WTC11 (cell line): ENCODE measurements around the gene BAIAP2L2. TPM values are rescaled to one million over a fixed set of nuclear protein-coding genes. Genes with fewer than 3 reads are reported as not detected.

ENCODE experiments used
- ATAC-seq: fragments of 200-7000 bp; cut with Tn5 transposase; 2 replicates; pipeline ENCODE4 v1.10.0; 2021; ENCODE audit warnings: mild to moderate bottlenecking, moderate library complexity
- CTCF ChIA-PET: fragments of 300-600 bp; sonication (Branson Sonifier 250); formaldehyde crosslinking; loops from one replicate; lab custom pipeline; 2021; ENCODE audit warnings: antibody characterized with exemption; lab: Charles Lee
- POLR2A ChIA-PET: fragments of 350-600 bp; sonication (Branson Sonifier 250); formaldehyde crosslinking; loops from one replicate; lab custom pipeline; 2021; ENCODE audit warnings: antibody characterized with exemption; lab: Charles Lee
- DNase-seq: peaks from one replicate; pipeline ENCODE4 v3.0.0; 2021; ENCODE audit warnings: low spot score
- H3K27ac Mint-ChIP-seq: 2 replicates; pipeline ENCODE4 v1.8.0; 2021; ENCODE audit warnings: mixed read lengths
- H3K27me3 Mint-ChIP-seq: 2 replicates; pipeline ENCODE4 v1.8.0; 2021; ENCODE audit warnings: low read depth, mild to moderate bottlenecking, moderate library complexity, mixed read lengths
- H3K36me3 Mint-ChIP-seq: 2 replicates; pipeline ENCODE4 v1.8.0; 2021; ENCODE audit warnings: mixed read lengths
- H3K4me1 Mint-ChIP-seq: 2 replicates; pipeline ENCODE4 v1.8.0; 2022; ENCODE audit warnings: mixed read lengths
- H3K4me3 Mint-ChIP-seq: 2 replicates; pipeline ENCODE4 v1.8.0; 2021; ENCODE audit warnings: mild to moderate bottlenecking, moderate library complexity, mixed read lengths
- H3K9me3 Mint-ChIP-seq: 2 replicates; pipeline ENCODE4 v1.8.0; 2021; ENCODE audit warnings: mixed read lengths
- EMX1 ChIP-seq: fragments of 250-450 bp; sonication (Bioruptor Pico); IDR thresholded peaks from 2 replicates; pipeline ENCODE4 v1.8.0; 2021; ENCODE audit warnings: mild to moderate bottlenecking
- ESRRA ChIP-seq: sonication (generic); formaldehyde crosslinking; IDR thresholded peaks from 2 replicates; pipeline ENCODE4 v1.8.1; 2022; ENCODE audit warnings: mild to moderate bottlenecking, missing genetic modification reagents, borderline replicate concordance
- GRHL2 ChIP-seq: fragments of 250-450 bp; sonication (Bioruptor Pico); IDR thresholded peaks from 2 replicates; pipeline ENCODE4 v1.8.0; 2022; ENCODE audit warnings: mild to moderate bottlenecking, moderate library complexity; ENCODE audit not compliant: insufficient replicate concordance, severe bottlenecking
- IRF2 ChIP-seq: sonication (generic); formaldehyde crosslinking; IDR thresholded peaks from 2 replicates; pipeline ENCODE4 v1.8.0; 2022; ENCODE audit warnings: low read depth, missing genetic modification reagents, borderline replicate concordance
- KAT7 ChIP-seq: sonication (generic); formaldehyde crosslinking; IDR thresholded peaks from 2 replicates; pipeline ENCODE4 v1.8.1; 2023; ENCODE audit warnings: missing genetic modification reagents, mild to moderate bottlenecking, borderline replicate concordance
- MXD4 ChIP-seq: fragments of 250-450 bp; sonication (Bioruptor Pico); IDR thresholded peaks from 2 replicates; pipeline ENCODE4 v1.8.0; 2021; ENCODE audit warnings: mild to moderate bottlenecking, moderate library complexity, borderline replicate concordance
- NFATC4 ChIP-seq: fragments of 250-450 bp; sonication (Bioruptor Pico); IDR thresholded peaks from 2 replicates; pipeline ENCODE4 v1.9.0; 2021; ENCODE audit warnings: mild to moderate bottlenecking
- TEAD1 ChIP-seq: sonication (generic); formaldehyde crosslinking; IDR thresholded peaks from 2 replicates; pipeline ENCODE4 v1.8.0; 2022; ENCODE audit warnings: mild to moderate bottlenecking, missing genetic modification reagents
- TP53 ChIP-seq: sonication (generic); formaldehyde crosslinking; IDR thresholded peaks from 2 replicates; pipeline ENCODE4 v1.8.1; 2023; ENCODE audit warnings: mild to moderate bottlenecking, missing genetic modification reagents
- total RNA-seq: library from RNA; stranded (reverse); gene quantifications from 3 replicates; pipeline ENCODE4 v1.2.3, GENCODE V29; 2021
- TF ChIP-seq, protein P1 (sequence below): sonication (generic); formaldehyde crosslinking; IDR thresholded peaks from 2 replicates; pipeline ENCODE4 v1.8.0; 2022; ENCODE audit warnings: missing genetic modification reagents
- TF ChIP-seq, protein P2 (sequence below): fragments of 250-450 bp; sonication (Bioruptor Pico); IDR thresholded peaks from 2 replicates; pipeline ENCODE4 v1.9.0; 2021; ENCODE audit warnings: mild to moderate bottlenecking
- TF ChIP-seq, protein P3 (sequence below): sonication (generic); formaldehyde crosslinking; IDR thresholded peaks from 2 replicates; pipeline ENCODE4 v1.8.1; 2023; ENCODE audit warnings: mild to moderate bottlenecking, missing genetic modification reagents, moderate library complexity
- TF ChIP-seq, protein P4 (sequence below): fragments of 250-450 bp; sonication (Bioruptor Pico); IDR thresholded peaks from 2 replicates; pipeline ENCODE4 v1.9.0; 2021; ENCODE audit warnings: mild to moderate bottlenecking, borderline replicate concordance
- TF ChIP-seq, protein P5 (sequence below): sonication (generic); formaldehyde crosslinking; IDR thresholded peaks from 2 replicates; pipeline ENCODE4 v1.8.1; 2023; ENCODE audit warnings: mild to moderate bottlenecking, moderate library complexity, missing genetic modification reagents

BAIAP2L2 gene
- total RNA-seq, 1 experiment from 2014 or later: 3.0 TPM

DNA sequence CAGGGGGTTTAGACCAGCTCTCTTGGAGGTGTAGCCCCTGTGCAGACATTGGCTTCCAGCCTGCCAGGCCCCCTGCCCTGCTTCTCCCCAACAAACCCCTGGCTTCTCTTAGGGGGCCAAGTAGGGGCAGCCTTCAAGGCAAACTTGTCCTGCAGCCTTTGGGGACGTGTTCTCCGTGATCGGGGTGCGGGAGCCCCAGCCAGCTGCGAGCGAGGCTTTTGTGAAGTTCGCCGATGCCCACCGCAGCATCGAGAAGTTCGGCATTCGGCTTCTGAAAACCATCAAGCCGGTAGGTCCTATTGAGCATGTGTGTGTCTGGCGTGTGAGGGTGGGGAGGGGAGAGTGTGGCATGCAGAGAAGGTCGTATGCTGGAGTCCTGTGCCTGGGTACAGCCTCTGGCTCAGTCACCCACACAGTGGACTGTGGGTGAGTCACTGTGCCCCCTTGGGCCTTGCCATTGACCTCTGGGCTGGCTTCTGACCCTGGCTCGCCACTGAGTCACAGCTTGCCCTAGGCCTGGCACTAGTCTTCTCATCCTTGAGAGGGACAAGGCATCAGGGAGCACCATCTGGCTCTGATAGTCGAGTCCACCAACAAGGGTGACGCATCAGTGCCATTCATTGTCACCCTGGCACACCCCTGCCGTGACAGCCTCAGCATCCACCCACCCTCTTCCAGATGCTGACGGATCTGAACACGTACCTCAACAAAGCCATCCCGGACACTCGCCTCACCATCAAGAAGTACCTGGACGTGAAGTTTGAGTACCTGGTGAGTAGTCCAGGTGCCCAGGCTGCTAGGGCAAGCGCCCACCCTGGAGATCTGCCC, 37.9 kb downstream of the BAIAP2L2 start (continued):
- TF ChIP-seq, protein P1, sequence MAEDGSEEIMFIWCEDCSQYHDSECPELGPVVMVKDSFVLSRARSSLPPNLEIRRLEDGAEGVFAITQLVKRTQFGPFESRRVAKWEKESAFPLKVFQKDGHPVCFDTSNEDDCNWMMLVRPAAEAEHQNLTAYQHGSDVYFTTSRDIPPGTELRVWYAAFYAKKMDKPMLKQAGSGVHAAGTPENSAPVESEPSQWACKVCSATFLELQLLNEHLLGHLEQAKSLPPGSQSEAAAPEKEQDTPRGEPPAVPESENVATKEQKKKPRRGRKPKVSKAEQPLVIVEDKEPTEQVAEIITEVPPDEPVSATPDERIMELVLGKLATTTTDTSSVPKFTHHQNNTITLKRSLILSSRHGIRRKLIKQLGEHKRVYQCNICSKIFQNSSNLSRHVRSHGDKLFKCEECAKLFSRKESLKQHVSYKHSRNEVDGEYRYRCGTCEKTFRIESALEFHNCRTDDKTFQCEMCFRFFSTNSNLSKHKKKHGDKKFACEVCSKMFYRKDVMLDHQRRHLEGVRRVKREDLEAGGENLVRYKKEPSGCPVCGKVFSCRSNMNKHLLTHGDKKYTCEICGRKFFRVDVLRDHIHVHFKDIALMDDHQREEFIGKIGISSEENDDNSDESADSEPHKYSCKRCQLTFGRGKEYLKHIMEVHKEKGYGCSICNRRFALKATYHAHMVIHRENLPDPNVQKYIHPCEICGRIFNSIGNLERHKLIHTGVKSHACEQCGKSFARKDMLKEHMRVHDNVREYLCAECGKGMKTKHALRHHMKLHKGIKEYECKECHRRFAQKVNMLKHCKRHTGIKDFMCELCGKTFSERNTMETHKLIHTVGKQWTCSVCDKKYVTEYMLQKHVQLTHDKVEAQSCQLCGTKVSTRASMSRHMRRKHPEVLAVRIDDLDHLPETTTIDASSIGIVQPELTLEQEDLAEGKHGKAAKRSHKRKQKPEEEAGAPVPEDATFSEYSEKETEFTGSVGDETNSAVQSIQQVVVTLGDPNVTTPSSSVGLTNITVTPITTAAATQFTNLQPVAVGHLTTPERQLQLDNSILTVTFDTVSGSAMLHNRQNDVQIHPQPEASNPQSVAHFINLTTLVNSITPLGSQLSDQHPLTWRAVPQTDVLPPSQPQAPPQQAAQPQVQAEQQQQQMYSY (CRISPR knock-in tag): no peak
- TF ChIP-seq NFATC4 (CRISPR knock-in tag) (no peak), KAT7 (CRISPR knock-in tag) (no peak), TEAD1 (no peak), MXD4 (CRISPR knock-in tag) (no peak), ESRRA (CRISPR knock-in tag) (no peak)
- TF ChIP-seq, protein P2, sequence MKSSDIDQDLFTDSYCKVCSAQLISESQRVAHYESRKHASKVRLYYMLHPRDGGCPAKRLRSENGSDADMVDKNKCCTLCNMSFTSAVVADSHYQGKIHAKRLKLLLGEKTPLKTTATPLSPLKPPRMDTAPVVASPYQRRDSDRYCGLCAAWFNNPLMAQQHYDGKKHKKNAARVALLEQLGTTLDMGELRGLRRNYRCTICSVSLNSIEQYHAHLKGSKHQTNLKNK: no peak

DNA sequence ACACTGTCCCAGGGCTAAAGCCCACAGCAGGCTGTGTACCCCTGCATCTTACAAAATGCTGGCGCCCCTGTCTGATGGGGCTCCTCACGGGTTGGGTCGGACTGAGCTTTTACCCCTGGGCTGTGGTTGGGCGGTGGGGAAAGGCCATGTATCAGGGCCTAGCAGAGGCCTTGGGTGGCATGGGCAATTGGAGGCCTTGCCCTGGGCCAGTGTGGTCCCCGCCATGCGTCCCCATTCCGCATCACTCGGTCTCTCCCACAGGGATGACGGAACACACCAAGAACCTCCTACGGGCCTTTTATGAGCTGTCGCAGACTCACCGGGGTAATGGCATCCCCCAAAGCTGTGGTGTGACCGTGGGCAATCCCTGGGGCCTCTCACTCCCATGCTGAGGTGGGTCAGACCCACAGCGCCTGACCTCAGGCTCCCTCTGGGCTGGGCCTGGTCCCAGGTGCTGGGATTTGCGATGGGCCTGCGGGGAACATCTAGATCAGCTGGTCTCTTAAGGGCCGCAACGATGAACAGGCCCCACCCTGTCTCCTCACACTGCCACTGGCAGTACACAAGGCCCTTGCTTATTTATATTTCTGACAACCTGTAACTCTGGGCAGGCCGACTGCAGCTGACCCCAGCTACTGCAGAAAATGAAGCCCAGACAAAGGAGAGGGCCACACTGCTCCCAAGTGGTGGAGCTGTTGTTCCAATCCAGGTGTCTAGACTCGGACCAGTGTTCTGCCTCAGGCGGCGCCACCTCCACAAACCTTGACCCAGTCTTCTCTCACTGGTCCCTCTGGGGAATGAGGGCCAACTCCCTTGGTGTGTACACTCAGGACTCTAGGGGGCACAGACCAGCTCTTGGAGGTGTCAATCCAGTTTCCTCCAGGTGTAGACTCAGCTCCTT, 38.8 kb downstream of the BAIAP2L2 start:
- TF ChIP-seq ESRRA (CRISPR knock-in tag) (no peak), EMX1 (CRISPR knock-in tag) (no peak), TP53 (no peak), GRHL2 (CRISPR knock-in tag) (no peak), IRF2 (CRISPR knock-in tag) (no peak)
- TF ChIP-seq, protein P3, sequence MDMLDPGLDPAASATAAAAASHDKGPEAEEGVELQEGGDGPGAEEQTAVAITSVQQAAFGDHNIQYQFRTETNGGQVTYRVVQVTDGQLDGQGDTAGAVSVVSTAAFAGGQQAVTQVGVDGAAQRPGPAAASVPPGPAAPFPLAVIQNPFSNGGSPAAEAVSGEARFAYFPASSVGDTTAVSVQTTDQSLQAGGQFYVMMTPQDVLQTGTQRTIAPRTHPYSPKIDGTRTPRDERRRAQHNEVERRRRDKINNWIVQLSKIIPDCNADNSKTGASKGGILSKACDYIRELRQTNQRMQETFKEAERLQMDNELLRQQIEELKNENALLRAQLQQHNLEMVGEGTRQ (CRISPR knock-in tag): no peak
- TF ChIP-seq, protein P4, sequence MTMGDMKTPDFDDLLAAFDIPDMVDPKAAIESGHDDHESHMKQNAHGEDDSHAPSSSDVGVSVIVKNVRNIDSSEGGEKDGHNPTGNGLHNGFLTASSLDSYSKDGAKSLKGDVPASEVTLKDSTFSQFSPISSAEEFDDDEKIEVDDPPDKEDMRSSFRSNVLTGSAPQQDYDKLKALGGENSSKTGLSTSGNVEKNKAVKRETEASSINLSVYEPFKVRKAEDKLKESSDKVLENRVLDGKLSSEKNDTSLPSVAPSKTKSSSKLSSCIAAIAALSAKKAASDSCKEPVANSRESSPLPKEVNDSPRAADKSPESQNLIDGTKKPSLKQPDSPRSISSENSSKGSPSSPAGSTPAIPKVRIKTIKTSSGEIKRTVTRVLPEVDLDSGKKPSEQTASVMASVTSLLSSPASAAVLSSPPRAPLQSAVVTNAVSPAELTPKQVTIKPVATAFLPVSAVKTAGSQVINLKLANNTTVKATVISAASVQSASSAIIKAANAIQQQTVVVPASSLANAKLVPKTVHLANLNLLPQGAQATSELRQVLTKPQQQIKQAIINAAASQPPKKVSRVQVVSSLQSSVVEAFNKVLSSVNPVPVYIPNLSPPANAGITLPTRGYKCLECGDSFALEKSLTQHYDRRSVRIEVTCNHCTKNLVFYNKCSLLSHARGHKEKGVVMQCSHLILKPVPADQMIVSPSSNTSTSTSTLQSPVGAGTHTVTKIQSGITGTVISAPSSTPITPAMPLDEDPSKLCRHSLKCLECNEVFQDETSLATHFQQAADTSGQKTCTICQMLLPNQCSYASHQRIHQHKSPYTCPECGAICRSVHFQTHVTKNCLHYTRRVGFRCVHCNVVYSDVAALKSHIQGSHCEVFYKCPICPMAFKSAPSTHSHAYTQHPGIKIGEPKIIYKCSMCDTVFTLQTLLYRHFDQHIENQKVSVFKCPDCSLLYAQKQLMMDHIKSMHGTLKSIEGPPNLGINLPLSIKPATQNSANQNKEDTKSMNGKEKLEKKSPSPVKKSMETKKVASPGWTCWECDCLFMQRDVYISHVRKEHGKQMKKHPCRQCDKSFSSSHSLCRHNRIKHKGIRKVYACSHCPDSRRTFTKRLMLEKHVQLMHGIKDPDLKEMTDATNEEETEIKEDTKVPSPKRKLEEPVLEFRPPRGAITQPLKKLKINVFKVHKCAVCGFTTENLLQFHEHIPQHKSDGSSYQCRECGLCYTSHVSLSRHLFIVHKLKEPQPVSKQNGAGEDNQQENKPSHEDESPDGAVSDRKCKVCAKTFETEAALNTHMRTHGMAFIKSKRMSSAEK (CRISPR knock-in tag): no peak
- TF ChIP-seq, protein P5, sequence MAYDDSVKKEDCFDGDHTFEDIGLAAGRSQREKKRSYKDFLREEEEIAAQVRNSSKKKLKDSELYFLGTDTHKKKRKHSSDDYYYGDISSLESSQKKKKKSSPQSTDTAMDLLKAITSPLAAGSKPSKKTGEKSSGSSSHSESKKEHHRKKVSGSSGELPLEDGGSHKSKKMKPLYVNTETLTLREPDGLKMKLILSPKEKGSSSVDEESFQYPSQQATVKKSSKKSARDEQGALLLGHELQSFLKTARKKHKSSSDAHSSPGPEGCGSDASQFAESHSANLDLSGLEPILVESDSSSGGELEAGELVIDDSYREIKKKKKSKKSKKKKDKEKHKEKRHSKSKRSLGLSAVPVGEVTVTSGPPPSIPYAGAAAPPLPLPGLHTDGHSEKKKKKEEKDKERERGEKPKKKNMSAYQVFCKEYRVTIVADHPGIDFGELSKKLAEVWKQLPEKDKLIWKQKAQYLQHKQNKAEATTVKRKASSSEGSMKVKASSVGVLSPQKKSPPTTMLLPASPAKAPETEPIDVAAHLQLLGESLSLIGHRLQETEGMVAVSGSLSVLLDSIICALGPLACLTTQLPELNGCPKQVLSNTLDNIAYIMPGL: no peak
- CTCF ChIA-PET: interaction anchor here (1.0 to 4.3 kb wide), 4 partner anchors 19 to 32 kb away, joined by 4 to 44 read pairs (median 10); no protein-coding TSS in a partner anchor
- POLR2A ChIA-PET: no interaction called here
- Mint-ChIP-seq H3K36me3 (peaks cover 10% of the 10 kb centered on the region), H3K9me3 (no peaks in the 10 kb centered on the region), H3K27me3 (no peaks in the 10 kb centered on the region), H3K4me1 (peaks cover 2% of the 10 kb centered on the region; the same call in 1 of the 2 replicates), H3K4me3 (no peak overlapping the region), H3K27ac (no peak overlapping the region)
- ATAC-seq: no peak
- no peak for DNase-seq
